ENCODE measurements around the gene PIK3CG.

The PIK3CG gene

DNA sequence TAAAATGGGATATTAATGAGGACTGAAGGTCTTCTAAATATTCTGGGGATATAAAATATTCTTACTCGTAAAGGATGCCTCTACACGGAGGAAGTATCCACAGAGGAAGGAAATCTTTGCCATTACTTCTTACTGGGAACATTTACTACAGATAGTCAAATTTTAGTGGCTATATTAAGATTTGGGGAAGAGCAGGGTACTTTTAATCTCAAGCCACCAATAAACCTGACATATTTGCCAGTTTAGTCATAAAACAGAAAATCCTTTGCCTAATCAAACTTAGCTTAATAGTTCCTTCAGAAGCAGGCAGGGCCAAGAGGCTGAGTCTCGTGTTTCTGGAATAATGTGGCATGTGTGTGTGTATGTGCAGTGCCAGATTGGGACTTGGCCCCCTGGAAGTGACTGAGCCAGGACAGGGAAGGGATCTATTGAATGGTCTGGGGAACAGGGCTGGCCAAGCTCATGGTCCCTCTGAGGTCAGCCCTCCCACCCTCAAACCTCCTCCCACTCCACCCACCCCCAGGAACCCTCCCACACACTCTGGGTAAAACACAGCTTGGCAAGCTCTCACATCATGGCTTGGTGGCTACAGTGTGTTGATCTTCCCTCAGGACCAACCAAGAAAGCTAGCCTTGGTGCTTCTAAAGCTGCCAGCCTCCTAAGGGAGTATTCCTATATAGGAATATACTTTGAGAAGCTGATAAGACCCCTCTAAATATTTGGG lies 1.6 kb upstream of the PIK3CG start:
- H3K36me3 ChIP-seq (ENCODE audit: control insufficient read depth, insufficient read depth, low read length) = no peaks in the 10 kb centered on the region
- H3K23ac ChIP-seq (ENCODE audit: low read length) = no peak overlapping the region
- H3K56ac ChIP-seq (ENCODE audit: low read length) = no peak overlapping the region
- no peaks in the 10 kb centered on the region for H3K79me1 ChIP-seq (ENCODE audit: low read length)
- H2AK5ac ChIP-seq (ENCODE audit: low read length) = no peak overlapping the region
- H3K27ac ChIP-seq (ENCODE audit: low read depth, low read length) = no peak overlapping the region
- no peaks in the 10 kb centered on the region for H3K79me2 ChIP-seq (ENCODE audit: control insufficient read depth, insufficient read depth, low read length)
- no CpG with 5 or more reads among the region's 3 CpGs for WGBS (ENCODE audit: extremely low coverage, insufficient coverage, low lambda C conversion rate)
- H3K4me2 ChIP-seq (ENCODE audit: low read length) = no peak overlapping the region
- H3K18ac ChIP-seq (ENCODE audit: low read length) = no peak overlapping the region
- H4K8ac ChIP-seq (ENCODE audit: low read depth, low read length) = no peak overlapping the region
- no peak overlapping the region for H3K4ac ChIP-seq (ENCODE audit: low read depth, low read length)
- H4K5ac ChIP-seq (ENCODE audit: low read length) = no peak overlapping the region
- H2BK120ac ChIP-seq (ENCODE audit: low read depth, low read length) = no peak overlapping the region
- no peak overlapping the region for H2BK5ac ChIP-seq (ENCODE audit: low read length)
- no peak overlapping the region for H2BK15ac ChIP-seq (replicated peaks; ENCODE audit: low read depth)
- no peak overlapping the region for H3K4me3 ChIP-seq (ENCODE audit: low read length)
- no peak overlapping the region for H3K9ac ChIP-seq (ENCODE audit: low read length)
- no peaks in the 10 kb centered on the region for H3K27me3 ChIP-seq (ENCODE audit: insufficient read depth, low read length, poor library complexity)
- peaks cover 2% of the 10 kb centered on the region for H3K4me1 ChIP-seq (ENCODE audit: control insufficient read depth, low read depth, low read length)
- no peak for DNase-seq

- Histone ChIP-seq H3K9ac (ENCODE audit: low read length) (no peak overlapping the region), H4K5ac (ENCODE audit: low read length) (no peak overlapping the region), H3K56ac (ENCODE audit: low read length) (no peak overlapping the region), H2AK5ac (ENCODE audit: low read length) (no peak overlapping the region), H3K79me1 (ENCODE audit: low read length) (no peaks in the 10 kb centered on the region), H3K4me2 (ENCODE audit: low read length) (no peak overlapping the region), H3K18ac (ENCODE audit: low read length) (no peak overlapping the region), H3K4ac (ENCODE audit: low read depth, low read length) (no peak overlapping the region), H3K4me3 (ENCODE audit: low read length) (no peak overlapping the region), H3K27ac (ENCODE audit: low read depth, low read length) (no peak overlapping the region), H2BK15ac (replicated peaks; ENCODE audit: low read depth) (no peak overlapping the region), H3K79me2 (ENCODE audit: control insufficient read depth, insufficient read depth, low read length) (no peaks in the 10 kb centered on the region), H3K4me1 (ENCODE audit: control insufficient read depth, low read depth, low read length) (peaks cover 2% of the 10 kb centered on the region), H3K36me3 (ENCODE audit: control insufficient read depth, insufficient read depth, low read length) (no peaks in the 10 kb centered on the region), H3K27me3 (ENCODE audit: insufficient read depth, low read length, poor library complexity) (no peaks in the 10 kb centered on the region), H3K23ac (ENCODE audit: low read length) (no peak overlapping the region), H2BK5ac (ENCODE audit: low read length) (no peak overlapping the region), H2BK120ac (ENCODE audit: low read depth, low read length) (no peak overlapping the region), H4K8ac (ENCODE audit: low read depth, low read length) (no peak overlapping the region)
- WGBS (ENCODE audit: extremely low coverage, insufficient coverage, low lambda C conversion rate) = no CpG with 5 or more reads among the region's 2 CpGs
- DNase-seq = no peak
These were observed 592 bp upstream of the PIK3CG start for GRCh38 chr7:106864298-106865081.

- Histone ChIP-seq H3K4me3 (ENCODE audit: low read length) (no peak overlapping the region), H4K5ac (ENCODE audit: low read length) (no peak overlapping the region), H3K79me1 (ENCODE audit: low read length) (no peaks in the 10 kb centered on the region), H3K79me2 (ENCODE audit: control insufficient read depth, insufficient read depth, low read length) (no peaks in the 10 kb centered on the region), H3K9ac (ENCODE audit: low read length) (no peak overlapping the region), H3K18ac (ENCODE audit: low read length) (no peak overlapping the region), H3K4ac (ENCODE audit: low read depth, low read length) (no peak overlapping the region), H3K27ac (ENCODE audit: low read depth, low read length) (no peak overlapping the region), H3K56ac (ENCODE audit: low read length) (no peak overlapping the region), H3K4me2 (ENCODE audit: low read length) (no peak overlapping the region), H3K36me3 (ENCODE audit: control insufficient read depth, insufficient read depth, low read length) (no peaks in the 10 kb centered on the region), H3K23ac (ENCODE audit: low read length) (no peak overlapping the region), H2BK5ac (ENCODE audit: low read length) (no peak overlapping the region), H2AK5ac (ENCODE audit: low read length) (no peak overlapping the region), H2BK120ac (ENCODE audit: low read depth, low read length) (no peak overlapping the region), H3K27me3 (ENCODE audit: insufficient read depth, low read length, poor library complexity) (no peaks in the 10 kb centered on the region), H3K4me1 (ENCODE audit: control insufficient read depth, low read depth, low read length) (peaks cover 2% of the 10 kb centered on the region), H4K8ac (ENCODE audit: low read depth, low read length) (no peak overlapping the region), H2BK15ac (replicated peaks; ENCODE audit: low read depth) (no peak overlapping the region)
- DNase-seq = no peak
- WGBS (ENCODE audit: extremely low coverage, insufficient coverage, low lambda C conversion rate) = no CpG with 5 or more reads among the region's 5 CpGs
These were observed 1.5 kb downstream of the PIK3CG start for GRCh38 chr7:106866298-106867281.

DNA sequence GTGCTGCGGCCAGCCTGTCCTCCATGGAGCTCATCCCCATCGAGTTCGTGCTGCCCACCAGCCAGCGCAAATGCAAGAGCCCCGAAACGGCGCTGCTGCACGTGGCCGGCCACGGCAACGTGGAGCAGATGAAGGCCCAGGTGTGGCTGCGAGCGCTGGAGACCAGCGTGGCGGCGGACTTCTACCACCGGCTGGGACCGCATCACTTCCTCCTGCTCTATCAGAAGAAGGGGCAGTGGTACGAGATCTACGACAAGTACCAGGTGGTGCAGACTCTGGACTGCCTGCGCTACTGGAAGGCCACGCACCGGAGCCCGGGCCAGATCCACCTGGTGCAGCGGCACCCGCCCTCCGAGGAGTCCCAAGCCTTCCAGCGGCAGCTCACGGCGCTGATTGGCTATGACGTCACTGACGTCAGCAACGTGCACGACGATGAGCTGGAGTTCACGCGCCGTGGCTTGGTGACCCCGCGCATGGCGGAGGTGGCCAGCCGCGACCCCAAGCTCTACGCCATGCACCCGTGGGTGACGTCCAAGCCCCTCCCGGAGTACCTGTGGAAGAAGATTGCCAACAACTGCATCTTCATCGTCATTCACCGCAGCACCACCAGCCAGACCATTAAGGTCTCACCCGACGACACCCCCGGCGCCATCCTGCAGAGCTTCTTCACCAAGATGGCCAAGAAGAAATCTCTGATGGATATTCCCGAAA lies 2.7 kb downstream of the PIK3CG start:
- no peaks in the 10 kb centered on the region for H3K27me3 ChIP-seq (ENCODE audit: insufficient read depth, low read length, poor library complexity)
- no peak overlapping the region for H3K23ac ChIP-seq (ENCODE audit: low read length)
- no peak overlapping the region for H2AK5ac ChIP-seq (ENCODE audit: low read length)
- no peaks in the 10 kb centered on the region for H3K79me2 ChIP-seq (ENCODE audit: control insufficient read depth, insufficient read depth, low read length)
- H3K27ac ChIP-seq (ENCODE audit: low read depth, low read length) = no peak overlapping the region
- no peak overlapping the region for H3K4ac ChIP-seq (ENCODE audit: low read depth, low read length)
- H4K5ac ChIP-seq (ENCODE audit: low read length) = no peak overlapping the region
- H4K8ac ChIP-seq (ENCODE audit: low read depth, low read length) = no peak overlapping the region
- no peak overlapping the region for H3K56ac ChIP-seq (ENCODE audit: low read length)
- no peaks in the 10 kb centered on the region for H3K79me1 ChIP-seq (ENCODE audit: low read length)
- DNase-seq = no peak
- H2BK15ac ChIP-seq (replicated peaks; ENCODE audit: low read depth) = no peak overlapping the region
- peaks cover 2% of the 10 kb centered on the region for H3K4me1 ChIP-seq (ENCODE audit: control insufficient read depth, low read depth, low read length)
- H2BK5ac ChIP-seq (ENCODE audit: low read length) = no peak overlapping the region
- H3K4me3 ChIP-seq (ENCODE audit: low read length) = no peak overlapping the region
- no CpG with 5 or more reads among the region's 54 CpGs for WGBS (ENCODE audit: extremely low coverage, insufficient coverage, low lambda C conversion rate)
- H3K18ac ChIP-seq (ENCODE audit: low read length) = no peak overlapping the region
- no peak overlapping the region for H2BK120ac ChIP-seq (ENCODE audit: low read depth, low read length)
- H3K4me2 ChIP-seq (ENCODE audit: low read length) = no peak overlapping the region
- no peaks in the 10 kb centered on the region for H3K36me3 ChIP-seq (ENCODE audit: control insufficient read depth, insufficient read depth, low read length)
- H3K9ac ChIP-seq (ENCODE audit: low read length) = no peak overlapping the region

GRCh38 chr7:106868364-106868763 lies 3.3 kb downstream of the PIK3CG start:
- Histone ChIP-seq H2BK120ac (ENCODE audit: low read depth, low read length) (no peak overlapping the region), H4K5ac (ENCODE audit: low read length) (no peak overlapping the region), H2BK5ac (ENCODE audit: low read length) (no peak overlapping the region), H3K4ac (ENCODE audit: low read depth, low read length) (no peak overlapping the region), H3K79me1 (ENCODE audit: low read length) (no peaks in the 10 kb centered on the region), H2BK15ac (replicated peaks; ENCODE audit: low read depth) (no peak overlapping the region), H3K79me2 (ENCODE audit: control insufficient read depth, insufficient read depth, low read length) (no peaks in the 10 kb centered on the region), H3K4me3 (ENCODE audit: low read length) (no peak overlapping the region), H3K36me3 (ENCODE audit: control insufficient read depth, insufficient read depth, low read length) (no peaks in the 10 kb centered on the region), H3K27ac (ENCODE audit: low read depth, low read length) (no peak overlapping the region), H3K4me2 (ENCODE audit: low read length) (no peak overlapping the region), H3K27me3 (ENCODE audit: insufficient read depth, low read length, poor library complexity) (no peaks in the 10 kb centered on the region), H3K4me1 (ENCODE audit: control insufficient read depth, low read depth, low read length) (peaks cover 2% of the 10 kb centered on the region), H3K18ac (ENCODE audit: low read length) (no peak overlapping the region), H2AK5ac (ENCODE audit: low read length) (no peak overlapping the region), H3K9ac (ENCODE audit: low read length) (no peak overlapping the region), H3K56ac (ENCODE audit: low read length) (no peak overlapping the region), H4K8ac (ENCODE audit: low read depth, low read length) (no peak overlapping the region), H3K23ac (ENCODE audit: low read length) (no peak overlapping the region)
- no peak for DNase-seq
- WGBS (ENCODE audit: extremely low coverage, insufficient coverage, low lambda C conversion rate) = no CpG with 5 or more reads among the region's 20 CpGs
